Uterus (tissue), 4 donors: ENCODE results near the gene ZDHHC14. TPM values are rescaled to one million over a fixed set of nuclear protein-coding genes. Genes with fewer than 3 reads are reported as not detected.

Experiments used
- DNase-seq, 2 donors: peaks; one replicate each; pipeline ENCODE4 v3.0.0-alpha.2; 2019 to 2020
- H3K27ac ChIP-seq, 2 donors: fragments of 200-600 bp; sonication (generic); 1 replicate in 1 of 2; 2 replicates in 1 of 2; pipeline ENCODE4 v1.5.1; 2016 to 2018
- H3K27me3 ChIP-seq, 2 donors: fragments of 200-600 bp; sonication (generic); one replicate each; pipeline ENCODE4 v1.5.1; 2018 to 2019; ENCODE audit warnings: control low read depth in 1 of 2
- H3K36me3 ChIP-seq, 2 donors: fragments of 200-600 bp; sonication (generic); one replicate each; pipeline ENCODE4 v1.5.1; 2019; ENCODE audit warnings: control low read depth in 1 of 2
- H3K4me1 ChIP-seq, 2 donors: fragments of 200-600 bp; sonication (generic); one replicate each; pipeline ENCODE4 v1.5.1; 2018 to 2019; ENCODE audit warnings: control low read depth in 1 of 2
- H3K4me3 ChIP-seq, 2 donors: fragments of 200-600 bp; sonication (generic); 1 replicate in 1 of 2; 2 replicates in 1 of 2; pipeline ENCODE4 v1.5.1; 2018 to 2019; ENCODE audit warnings: mild to moderate bottlenecking in 1 of 2
- H3K9me3 ChIP-seq, 2 donors: fragments of 200-600 bp; sonication (generic); one replicate each; pipeline ENCODE4 v1.5.1; 2019; ENCODE audit warnings: control low read depth in 1 of 2
- CTCF ChIP-seq, 4 experiments: fragments of 200-600 bp in 2 of 4; fragments of 450-650 bp in 2 of 4; sonication (generic) in 2 of 4; IDR thresholded peaks; one replicate each; pipeline ENCODE4 v1.5.1; 2016 to 2019; ENCODE audit warnings: antibody characterized with exemption in 4 of 4, mild to moderate bottlenecking in 2 of 4, moderate library complexity in 1 of 4
- POLR2A ChIP-seq, 2 donors: fragments of 450-650 bp; IDR thresholded peaks; one replicate each; pipeline ENCODE4 v1.6.1; 2016; ENCODE audit warnings: antibody characterized with exemption in 2 of 2, mild to moderate bottlenecking in 1 of 2, moderate library complexity in 1 of 2
- intact Hi-C: fragments of 100-400 bp; cut with DNase I; formaldehyde crosslinking; loops from one replicate; pipeline ENCODE4 v1.15.1; 2023; ENCODE audit warnings: low total_unique reads
- total RNA-seq, 4 donors: library from RNA; depleted of rRNA in 3 of 4; stranded (reverse); fragments of >200 nt in 3 of 4; gene quantifications; one replicate each; pipeline versions ENCODE4 v1.1.0 to v1.2.4, GENCODE V29; 2014 to 2023
- donor health status: DM: yes; HTN: yes; CAD: no.

Gene ZDHHC14
- total RNA-seq, 4 donors from 2014 or later: 5.6 to 28.3 (median 12.9) TPM

GRCh38 chr6:157568702-157569101 lies 187.7 kb downstream of the ZDHHC14 start:
- H3K27me3 ChIP-seq: no peaks in the 10 kb centered on the region
- TF ChIP-seq CTCF (IDR thresholded peaks at IDR 0.05) (no peak), POLR2A (IDR thresholded peaks at IDR 0.05) (no peak)
- H3K27ac ChIP-seq: no peak overlapping the region
- no peaks in the 10 kb centered on the region for H3K9me3 ChIP-seq
- H3K36me3 ChIP-seq: no peaks in the 10 kb centered on the region
- intact Hi-C loops: no loop called here
- H3K4me1 ChIP-seq: no peaks in the 10 kb centered on the region
- no peak for DNase-seq
- H3K4me3 ChIP-seq: no peak overlapping the region

GRCh38 chr6:157569543-157569942 lies 188.6 kb downstream of the ZDHHC14 start:
- Histone ChIP-seq H3K27me3 (no peaks in the 10 kb centered on the region), H3K9me3 (no peaks in the 10 kb centered on the region), H3K27ac (no peak overlapping the region), H3K36me3 (no peaks in the 10 kb centered on the region), H3K4me3 (no peak overlapping the region), H3K4me1 (no peaks in the 10 kb centered on the region)
- intact Hi-C loops: no loop called here
- TF ChIP-seq POLR2A (IDR thresholded peaks at IDR 0.05): no peak
- no peak for TF ChIP-seq CTCF (IDR thresholded peaks at IDR 0.05)
- DNase-seq: no peak

GRCh38 chr6:157570104-157570503 lies 189.1 kb downstream of the ZDHHC14 start:
- Histone ChIP-seq H3K4me1 (no peaks in the 10 kb centered on the region), H3K9me3 (no peaks in the 10 kb centered on the region), H3K4me3 (no peak overlapping the region), H3K27me3 (no peaks in the 10 kb centered on the region), H3K36me3 (no peaks in the 10 kb centered on the region), H3K27ac (no peak overlapping the region)
- intact Hi-C loops: no loop called here
- no peak for DNase-seq
- no peak for TF ChIP-seq CTCF (IDR thresholded peaks at IDR 0.05)
- TF ChIP-seq POLR2A (IDR thresholded peaks at IDR 0.05): no peak

GRCh38 chr6:157570752-157571151 lies 189.8 kb downstream of the ZDHHC14 start:
- H3K36me3 ChIP-seq: no peaks in the 10 kb centered on the region
- intact Hi-C loops: no loop called here
- no peak overlapping the region for H3K27ac ChIP-seq
- TF ChIP-seq CTCF (IDR thresholded peaks at IDR 0.05) (no peak), POLR2A (IDR thresholded peaks at IDR 0.05) (no peak)
- H3K9me3 ChIP-seq: no peaks in the 10 kb centered on the region
- no peak overlapping the region for H3K4me3 ChIP-seq
- DNase-seq: no peak
- H3K4me1 ChIP-seq: no peaks in the 10 kb centered on the region
- no peaks in the 10 kb centered on the region for H3K27me3 ChIP-seq

GRCh38 chr6:157571269-157571668 lies 190.3 kb downstream of the ZDHHC14 start:
- H3K9me3 ChIP-seq: no peaks in the 10 kb centered on the region
- no peak for TF ChIP-seq POLR2A (IDR thresholded peaks at IDR 0.05)
- no peak for TF ChIP-seq CTCF (IDR thresholded peaks at IDR 0.05)
- no peak overlapping the region for H3K4me3 ChIP-seq
- DNase-seq: no peak
- no peaks in the 10 kb centered on the region for H3K36me3 ChIP-seq
- intact Hi-C loops: no loop called here
- H3K4me1 ChIP-seq: no peaks in the 10 kb centered on the region
- no peaks in the 10 kb centered on the region for H3K27me3 ChIP-seq
- H3K27ac ChIP-seq: no peak overlapping the region
